PC-9 (cell line): ENCODE results near the gene GBP2.

Source experiments
- EZH2 ChIP-seq: fragments of 200-600 bp; sonication (generic); IDR thresholded peaks from 2 replicates; pipeline ENCODE4 v1.8.0; 2017; ENCODE audit warnings: antibody characterized with exemption, low read depth
- TF ChIP-seq, protein P1 (sequence below): fragments of 200-600 bp; sonication (generic); conservative IDR thresholded peaks from 2 replicates; pipeline ENCODE4 v1.6.1; 2017; ENCODE audit warnings: mixed run types, antibody characterized with exemption, mild to moderate bottlenecking, moderate library complexity

DNA sequence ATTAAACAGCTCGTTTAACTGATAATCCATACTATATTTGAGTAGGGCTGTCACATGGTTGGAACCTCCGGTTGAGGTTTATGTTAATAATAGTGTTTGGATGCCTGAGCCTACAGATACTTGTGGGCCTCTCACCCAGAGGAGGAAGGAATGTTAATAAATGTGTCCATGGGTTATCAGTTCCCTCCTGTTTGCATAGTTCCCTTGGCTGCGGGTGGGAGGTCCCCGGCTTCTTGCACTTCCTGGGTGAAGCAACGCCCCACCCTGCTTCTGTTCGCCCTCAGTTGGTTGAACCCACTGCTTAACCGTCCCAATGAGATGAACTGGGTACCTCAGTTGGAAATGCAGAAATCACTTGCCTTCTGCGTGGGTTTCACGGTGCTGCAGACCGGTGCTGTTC lies 37.3 kb downstream of the GBP2 start:
- TF ChIP-seq, protein P1, sequence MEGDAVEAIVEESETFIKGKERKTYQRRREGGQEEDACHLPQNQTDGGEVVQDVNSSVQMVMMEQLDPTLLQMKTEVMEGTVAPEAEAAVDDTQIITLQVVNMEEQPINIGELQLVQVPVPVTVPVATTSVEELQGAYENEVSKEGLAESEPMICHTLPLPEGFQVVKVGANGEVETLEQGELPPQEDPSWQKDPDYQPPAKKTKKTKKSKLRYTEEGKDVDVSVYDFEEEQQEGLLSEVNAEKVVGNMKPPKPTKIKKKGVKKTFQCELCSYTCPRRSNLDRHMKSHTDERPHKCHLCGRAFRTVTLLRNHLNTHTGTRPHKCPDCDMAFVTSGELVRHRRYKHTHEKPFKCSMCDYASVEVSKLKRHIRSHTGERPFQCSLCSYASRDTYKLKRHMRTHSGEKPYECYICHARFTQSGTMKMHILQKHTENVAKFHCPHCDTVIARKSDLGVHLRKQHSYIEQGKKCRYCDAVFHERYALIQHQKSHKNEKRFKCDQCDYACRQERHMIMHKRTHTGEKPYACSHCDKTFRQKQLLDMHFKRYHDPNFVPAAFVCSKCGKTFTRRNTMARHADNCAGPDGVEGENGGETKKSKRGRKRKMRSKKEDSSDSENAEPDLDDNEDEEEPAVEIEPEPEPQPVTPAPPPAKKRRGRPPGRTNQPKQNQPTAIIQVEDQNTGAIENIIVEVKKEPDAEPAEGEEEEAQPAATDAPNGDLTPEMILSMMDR, result no peak
- no peak for TF ChIP-seq EZH2
